CD4-positive, alpha-beta T cell (primary cell): ENCODE results near the gene IFITM10. TPM values are rescaled to one million over a fixed set of nuclear protein-coding genes. Genes with fewer than 3 reads are reported as not detected.
A peak's percentile ranks its signal among the peaks of the same experiment; 100 is the strongest.

Experiments used
- ATAC-seq: fragments of 200-7000 bp; cut with Tn5 transposase; one replicate; pipeline ENCODE4 v1.10.0; 2022; ENCODE audit warnings: mild to moderate bottlenecking; ENCODE audit not compliant: poor library complexity
- CTCF ChIA-PET: fragments of 350-600 bp; sonication (Branson Sonifier 250); formaldehyde crosslinking; loops from one replicate; lab custom pipeline; 2021; ENCODE audit warnings: antibody characterized with exemption, inconsistent platforms; lab: Charles Lee
- POLR2A ChIA-PET: fragments of 350-600 bp; sonication (Branson Sonifier 250); formaldehyde crosslinking; loops from one replicate; lab custom pipeline; 2021; ENCODE audit warnings: antibody characterized with exemption, inconsistent platforms; lab: Charles Lee
- DNase-seq, 14 experiments: peaks; one replicate each; pipeline ENCODE4 v3.0.0-alpha.2; 2013 to 2020; ENCODE audit warnings: mixed read lengths in 2 of 14
- H3K27ac ChIP-seq, 2 donors: one replicate each; pipeline versions ENCODE4 v1.5.1 to v1.7.0; 2013; ENCODE audit warnings: low read length in 2 of 2, low read depth in 1 of 2, mild to moderate bottlenecking in 1 of 2
- H3K27me3 ChIP-seq, 2 experiments: 1 replicate in 1 of 2; 2 replicates in 1 of 2; pipeline versions ENCODE4 v1.6.1 to v1.7.0; 2013; ENCODE audit warnings: low read length in 2 of 2, control low read depth in 1 of 2, mild to moderate bottlenecking in 1 of 2, moderate library complexity in 1 of 2; ENCODE audit not compliant: insufficient read depth in 2 of 2, control insufficient read depth in 1 of 2
- H3K36me3 ChIP-seq: one replicate; pipeline ENCODE4 v1.6.1; 2013; ENCODE audit warnings: low read length, control low read depth; ENCODE audit not compliant: insufficient read depth
- H3K4me1 ChIP-seq: one replicate; pipeline ENCODE4 v1.6.1; 2013; ENCODE audit warnings: low read length, control low read depth; ENCODE audit not compliant: insufficient read depth
- H3K4me3 ChIP-seq: one replicate; pipeline ENCODE4 v1.5.1; 2013; ENCODE audit warnings: mild to moderate bottlenecking, low read length, moderate library complexity
- H3K9me3 ChIP-seq, 2 experiments: 1 replicate in 1 of 2; 2 replicates in 1 of 2; pipeline versions ENCODE4 v1.6.1 to v1.7.0; 2013; ENCODE audit warnings: low read length in 2 of 2, mild to moderate bottlenecking in 2 of 2, control low read depth in 1 of 2, moderate library complexity in 1 of 2; ENCODE audit not compliant: control insufficient read depth in 1 of 2, insufficient read depth in 1 of 2
- H3K27ac Mint-ChIP-seq: one replicate; pipeline ENCODE4 v1.8.0; 2020; ENCODE audit warnings: mixed read lengths
- H3K27me3 Mint-ChIP-seq: one replicate; pipeline ENCODE4 v1.8.0; 2021; ENCODE audit warnings: mixed read lengths
- H3K36me3 Mint-ChIP-seq: one replicate; pipeline ENCODE4 v1.8.0; 2021; ENCODE audit warnings: low read depth, mixed read lengths
- H3K4me1 Mint-ChIP-seq: one replicate; pipeline ENCODE4 v1.8.0; 2021; ENCODE audit warnings: low read depth, mixed read lengths
- H3K4me3 Mint-ChIP-seq: one replicate; pipeline ENCODE4 v1.8.0; 2020; ENCODE audit warnings: mild to moderate bottlenecking, mixed read lengths
- H3K9me3 Mint-ChIP-seq: one replicate; pipeline ENCODE4 v1.8.0; 2020; ENCODE audit warnings: mixed read lengths
- intact Hi-C, 2 experiments: fragments of 100-400 bp; cut with DNase I in 1 of 2; cut with micrococcal nuclease in 1 of 2; formaldehyde crosslinking; loops; one replicate each; pipeline versions ENCODE4 v1.15.1 to v1.9.0; 2023 to 2025; cut with DNase I, micrococcal nuclease
- total RNA-seq, 174 experiments: library from RNA in 2 of 174; stranded (reverse) in 2 of 174; gene quantifications; one replicate each; pipeline ENCODE4 v1.2.3 and lab custom pipeline; 2021 to 2026
- TF ChIP-seq, protein P1 (sequence below): fragments of 200-600 bp; IDR thresholded peaks from one replicate; pipeline ENCODE4 v1.8.0; 2022; ENCODE audit warnings: antibody characterized with exemption, mild to moderate bottlenecking

Gene IFITM10
- total RNA-seq, 2 experiments from 2014 or later = 1.7 TPM

DNA sequence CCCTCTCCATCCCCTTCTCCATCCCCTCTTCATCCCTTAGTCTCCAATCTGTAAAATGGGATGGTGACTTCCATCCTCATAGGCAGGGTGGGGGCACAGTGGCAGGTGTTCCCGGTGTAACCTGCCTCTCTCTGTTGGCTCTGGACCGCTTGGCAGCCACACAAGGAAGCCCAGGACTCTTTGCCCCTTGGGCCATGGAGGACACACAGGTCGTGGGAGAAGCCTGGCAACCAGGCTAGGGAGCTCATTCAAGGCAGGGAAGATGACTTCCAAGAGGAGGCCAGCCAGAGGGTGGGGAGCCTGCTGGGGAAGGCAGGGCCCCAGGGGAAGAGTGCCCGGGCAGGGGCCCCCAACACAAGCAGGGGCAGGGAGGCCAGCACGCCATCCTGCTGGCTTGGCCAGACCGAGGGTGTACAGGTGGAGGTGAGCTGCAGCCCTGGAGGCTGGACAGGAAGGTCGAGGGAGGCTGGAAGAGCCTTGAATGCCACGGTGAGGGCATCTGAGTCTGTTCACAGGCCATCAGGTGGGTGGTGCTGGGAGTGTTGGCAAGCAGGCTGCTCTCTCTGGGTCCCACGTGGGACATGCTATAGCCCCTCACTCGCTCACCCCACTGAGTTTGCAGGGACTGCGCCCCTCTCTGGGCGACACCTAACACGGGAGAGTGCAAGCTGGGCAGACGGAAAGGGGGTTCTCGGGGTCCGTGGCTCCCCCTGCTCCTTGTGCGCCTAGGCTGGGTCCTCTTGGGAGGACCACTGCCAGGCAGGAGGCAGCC is 28.8 kb upstream of the IFITM10 start:
- Mint-ChIP-seq H3K9me3 (no peaks in the 10 kb centered on the region), H3K27me3 (no peaks in the 10 kb centered on the region), H3K4me3 (no peak overlapping the region), H3K4me1 (no peaks in the 10 kb centered on the region), H3K36me3 (no peaks in the 10 kb centered on the region), H3K27ac (no peak overlapping the region)
- DNase-seq = no peak
- Histone ChIP-seq H3K36me3 (no peaks in the 10 kb centered on the region), H3K9me3 (no peaks in the 10 kb centered on the region), H3K4me1 (peaks cover 12% of the 10 kb centered on the region), H3K27ac (no peak overlapping the region), H3K4me3 (no peak overlapping the region), H3K27me3 (peaks cover 0 to 2% of the 10 kb centered on the region in 2 experiments)
- ChIA-PET POLR2A (no interaction called here), CTCF (no interaction called here)
- intact Hi-C loops = loop anchor here in 1 of 2 experiments (5.0 kb wide), 1 partner anchor 42 kb away; no protein-coding TSS in a partner anchor
- no peak for ATAC-seq
- TF ChIP-seq, protein P1, sequence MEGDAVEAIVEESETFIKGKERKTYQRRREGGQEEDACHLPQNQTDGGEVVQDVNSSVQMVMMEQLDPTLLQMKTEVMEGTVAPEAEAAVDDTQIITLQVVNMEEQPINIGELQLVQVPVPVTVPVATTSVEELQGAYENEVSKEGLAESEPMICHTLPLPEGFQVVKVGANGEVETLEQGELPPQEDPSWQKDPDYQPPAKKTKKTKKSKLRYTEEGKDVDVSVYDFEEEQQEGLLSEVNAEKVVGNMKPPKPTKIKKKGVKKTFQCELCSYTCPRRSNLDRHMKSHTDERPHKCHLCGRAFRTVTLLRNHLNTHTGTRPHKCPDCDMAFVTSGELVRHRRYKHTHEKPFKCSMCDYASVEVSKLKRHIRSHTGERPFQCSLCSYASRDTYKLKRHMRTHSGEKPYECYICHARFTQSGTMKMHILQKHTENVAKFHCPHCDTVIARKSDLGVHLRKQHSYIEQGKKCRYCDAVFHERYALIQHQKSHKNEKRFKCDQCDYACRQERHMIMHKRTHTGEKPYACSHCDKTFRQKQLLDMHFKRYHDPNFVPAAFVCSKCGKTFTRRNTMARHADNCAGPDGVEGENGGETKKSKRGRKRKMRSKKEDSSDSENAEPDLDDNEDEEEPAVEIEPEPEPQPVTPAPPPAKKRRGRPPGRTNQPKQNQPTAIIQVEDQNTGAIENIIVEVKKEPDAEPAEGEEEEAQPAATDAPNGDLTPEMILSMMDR = no peak

GRCh38 chr11:1778141-1778911 is 27.9 kb upstream of the IFITM10 start:
- Histone ChIP-seq H3K9me3 (no peaks in the 10 kb centered on the region), H3K4me1 (peaks cover 11% of the 10 kb centered on the region), H3K36me3 (no peaks in the 10 kb centered on the region), H3K4me3 (no peak overlapping the region), H3K27ac (no peak overlapping the region), H3K27me3 (peaks cover 0 to 2% of the 10 kb centered on the region in 2 experiments)
- H3K9me3 Mint-ChIP-seq = no peaks in the 10 kb centered on the region
- no peak for DNase-seq
- CTCF ChIA-PET = no interaction called here
- TF ChIP-seq, protein P1 = no peak
- intact Hi-C loops = loop anchor here in 1 of 2 experiments (5.0 kb wide), 1 partner anchor 41 kb away; no protein-coding TSS in a partner anchor
- H3K4me1 Mint-ChIP-seq = no peaks in the 10 kb centered on the region
- no peak overlapping the region for H3K4me3 Mint-ChIP-seq
- no peak overlapping the region for H3K27ac Mint-ChIP-seq
- no peaks in the 10 kb centered on the region for H3K27me3 Mint-ChIP-seq
- H3K36me3 Mint-ChIP-seq = no peaks in the 10 kb centered on the region
- ATAC-seq = no peak
- POLR2A ChIA-PET = no interaction called here

DNA sequence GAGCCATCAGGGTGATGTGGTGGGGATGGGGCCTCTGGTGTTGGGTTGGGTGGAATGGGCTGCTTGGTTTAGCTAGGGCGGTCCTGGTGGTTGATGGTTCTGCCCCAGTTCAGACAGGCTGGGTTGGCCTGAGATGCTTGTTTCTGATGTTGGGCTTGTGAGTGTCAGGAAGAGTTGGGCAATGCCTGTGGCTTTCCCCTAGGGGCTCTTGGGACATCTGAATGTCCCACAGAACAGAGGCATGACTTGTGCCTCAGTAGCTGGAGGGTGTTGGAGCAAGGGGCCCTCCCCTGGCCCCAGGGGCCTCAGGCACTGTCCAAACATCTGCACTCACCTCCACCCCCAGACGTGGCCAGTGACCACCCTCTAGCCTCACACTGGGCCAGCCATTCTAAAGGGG is 27.3 kb upstream of the IFITM10 start:
- no peak overlapping the region for H3K27ac Mint-ChIP-seq
- H3K36me3 ChIP-seq = no peaks in the 10 kb centered on the region
- no peak for ATAC-seq
- H3K4me3 ChIP-seq = no peak overlapping the region
- H3K9me3 ChIP-seq = no peaks in the 10 kb centered on the region
- peak in 1 of 14 experiments; percentile 47 for DNase-seq
- TF ChIP-seq, protein P1 = no peak
- no peaks in the 10 kb centered on the region for H3K9me3 Mint-ChIP-seq
- peaks cover 0 to 2% of the 10 kb centered on the region in 2 experiments for H3K27me3 ChIP-seq
- no peak overlapping the region for H3K4me3 Mint-ChIP-seq
- ChIA-PET CTCF (no interaction called here), POLR2A (no interaction called here)
- peaks cover 16% of the 10 kb centered on the region for H3K4me1 ChIP-seq
- peaks cover under 1% of the 10 kb centered on the region for H3K4me1 Mint-ChIP-seq
- no peaks in the 10 kb centered on the region for H3K36me3 Mint-ChIP-seq
- intact Hi-C loops = loop anchor here in 1 of 2 experiments (5.0 kb wide), 1 partner anchor 40 kb away; no protein-coding TSS in a partner anchor
- H3K27me3 Mint-ChIP-seq = no peaks in the 10 kb centered on the region
- no peak overlapping the region for H3K27ac ChIP-seq
